SK-N-MC (cell line): ENCODE results near the gene MAGEB2.

ENCODE experiments used
- DNase-seq: peaks from one replicate; pipeline ENCODE4 v3.0.0-alpha.2; 2011; ENCODE audit warnings: low read depth, low spot score
- H3K27ac ChIP-seq: fragments of 200-600 bp; sonication (generic); 2 replicates; pipeline ENCODE4 v1.5.1; 2016; ENCODE audit warnings: mixed run types
- H3K36me3 ChIP-seq: fragments of 200-600 bp; sonication (generic); 2 replicates; pipeline ENCODE4 v1.6.1; 2017; ENCODE audit warnings: antibody characterized with exemption, low read length, mixed read lengths; ENCODE audit not compliant: insufficient read depth
- H3K4me3 ChIP-seq: fragments of 200-600 bp; sonication (generic); 2 replicates; pipeline ENCODE4 v1.5.1; 2016
- H3K9ac ChIP-seq: fragments of 200-600 bp; sonication (generic); 2 replicates; pipeline ENCODE4 v1.8.0; 2017; ENCODE audit warnings: mixed run types, mixed read lengths; ENCODE audit not compliant: insufficient read length
- H3K9me3 ChIP-seq: fragments of 200-600 bp; sonication (generic); 2 replicates; pipeline ENCODE4 v1.6.1; 2017; ENCODE audit warnings: low read depth, mild to moderate bottlenecking, antibody characterized with exemption, low read length, moderate library complexity, mixed read lengths
- EZH2 ChIP-seq: fragments of 200-600 bp; sonication (generic); IDR thresholded peaks from one replicate; pipeline ENCODE4 v1.6.1; 2017; ENCODE audit warnings: antibody characterized with exemption
- FOXP2 ChIP-seq: optimal IDR thresholded peaks from 2 replicates; pipeline ENCODE3; 2011; ENCODE audit warnings: mild to moderate bottlenecking, moderate library complexity; ENCODE audit not compliant: insufficient read depth; ENCODE audit errors: extremely low read length, control extremely low read depth
- POLR2AphosphoS5 ChIP-seq: IDR thresholded peaks from 2 replicates; pipeline ENCODE4 v1.6.1; 2012; ENCODE audit warnings: mild to moderate bottlenecking, low read depth, low read length, borderline replicate concordance

The MAGEB2 gene

DNA sequence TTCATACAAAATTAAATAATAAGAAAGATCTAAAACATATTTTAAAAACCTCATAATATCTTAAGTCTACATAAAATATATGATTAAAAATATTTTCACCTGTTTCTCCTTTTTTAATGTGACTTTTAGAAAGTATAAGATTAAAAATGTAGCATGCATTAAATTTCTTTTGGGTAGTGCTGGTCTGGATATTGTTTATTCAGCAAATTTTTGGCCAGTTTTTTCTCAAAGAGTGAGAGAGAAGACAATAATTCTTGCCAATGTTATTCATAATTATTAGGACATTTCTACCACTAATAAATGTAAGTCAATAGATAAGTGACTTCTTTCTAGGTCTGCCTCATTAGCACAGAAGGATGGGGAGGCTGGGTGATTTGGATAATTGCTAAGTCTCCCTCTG lies 45.6 kb downstream of the MAGEB2 start:
- no peak for DNase-seq
- Histone ChIP-seq H3K27ac (no peak overlapping the region), H3K36me3 (no peaks in the 10 kb centered on the region), H3K9me3 (no peaks in the 10 kb centered on the region), H3K4me3 (no peak overlapping the region), H3K9ac (no peak overlapping the region)
- TF ChIP-seq EZH2 (no peak), POLR2AphosphoS5 (no peak), FOXP2 (no peak)

DNA sequence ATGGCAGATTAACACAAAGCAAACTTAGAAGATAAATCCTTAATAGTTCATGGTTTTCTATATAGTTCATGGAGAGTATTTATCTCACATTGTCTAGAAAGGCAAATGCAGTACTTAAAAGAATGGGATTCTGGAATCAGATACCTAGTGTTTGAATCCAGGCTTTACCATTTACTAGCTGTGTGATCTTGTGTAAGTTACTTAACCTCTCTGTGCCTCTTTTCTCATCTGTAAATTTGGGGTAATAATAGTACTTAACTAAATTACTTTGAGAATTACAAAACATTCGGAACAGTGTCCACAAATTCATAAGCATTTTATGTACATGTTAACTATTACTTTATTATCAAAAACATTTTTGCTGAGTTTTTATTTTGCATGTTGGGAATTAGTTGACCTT lies 47.4 kb downstream of the MAGEB2 start:
- no peak for TF ChIP-seq EZH2
- TF ChIP-seq FOXP2, result no peak
- no peak for TF ChIP-seq POLR2AphosphoS5
- no peak overlapping the region for H3K9ac ChIP-seq
- no peaks in the 10 kb centered on the region for H3K9me3 ChIP-seq
- no peaks in the 10 kb centered on the region for H3K36me3 ChIP-seq
- no peak overlapping the region for H3K4me3 ChIP-seq
- H3K27ac ChIP-seq, result no peak overlapping the region
- no peak for DNase-seq
